ENCODE results near the gene RNF13. TPM values are rescaled to one million over a fixed set of nuclear protein-coding genes. Genes with fewer than 3 reads are reported as not detected.

The RNF13 gene
- total and polyA plus RNA-seq, 2 donors (not counting 3 experiments of a cell fraction or from before 2014, with no cell fraction given): 16.4 to 27.1 TPM

- CTCF ChIA-PET: interaction anchor here (0.6 to 1.8 kb wide), 7 partner anchors 8 to 53 kb away, joined by 3 to 5 read pairs (median 4); no protein-coding TSS in a partner anchor
- no peak overlapping the region for H2AFZ ChIP-seq (ENCODE audit: low read depth, low read length)
- H4K20me1 ChIP-seq (replicated peaks; ENCODE audit: control insufficient read depth, extremely low read depth, insufficient read depth, low read length): no peaks in the 10 kb centered on the region
- H3K4me2 ChIP-seq (ENCODE audit: insufficient read depth, low read length): no peak overlapping the region
- H3K9ac ChIP-seq (replicated peaks; ENCODE audit: extremely low read depth, insufficient read depth, low read length): no peak overlapping the region
- intact Hi-C loops (cut with micrococcal nuclease) (no loop called here), dilution Hi-C loops (cut with MboI; ENCODE audit: extremely low pct_ligation_motif_present, low sequenced_read_pairs) (no loop called here)
- no peaks in the 10 kb centered on the region for H3K27me3 ChIP-seq (ENCODE audit: control insufficient read depth in 2 of 2, insufficient read depth in 2 of 2, low read length in 2 of 2)
- POLR2A ChIA-PET: no interaction called here
- no peaks in the 10 kb centered on the region for H3K4me1 ChIP-seq (ENCODE audit: control insufficient read depth, extremely low read depth, insufficient read depth, low read length)
- H3K4me3 ChIP-seq (replicated peaks in 1 of 3; ENCODE audit: insufficient read depth in 1 of 3, low read depth in 1 of 3, low read length in 3 of 3): no peak overlapping the region
- TF ChIP-seq GATA2 (IDR thresholded peaks at IDR 0.05; ENCODE audit: insufficient read depth, insufficient read length, low read depth, low read length) (no peak), MYC (IDR thresholded peaks at IDR 0.05; ENCODE audit: low read depth, low read length) (no peak), POLR2A (IDR thresholded peaks at IDR 0.05; ENCODE audit: low read depth, low read length) (no peak), POLR2AphosphoS5 (IDR thresholded peaks at IDR 0.05; ENCODE audit: insufficient read depth, low read depth, low read length) (no peak), JUN (IDR thresholded peaks at IDR 0.05; ENCODE audit: borderline replicate concordance, insufficient read depth, insufficient read length, low read depth) (no peak), EZH2 (IDR thresholded peaks at IDR 0.05; ENCODE audit: borderline replicate concordance, low read depth, low read length, severe bottlenecking) (no peak), MAX (IDR thresholded peaks at IDR 0.05; ENCODE audit: insufficient read depth, insufficient read length) (no peak), FOS (IDR thresholded peaks at IDR 0.05; ENCODE audit: borderline replicate concordance, insufficient read depth, low read length) (no peak), CTCF (IDR thresholded peaks at IDR 0.05; ENCODE audit: extremely low read depth in 1 of 2, insufficient read depth in 1 of 2, low read depth in 1 of 2, low read length in 2 of 2) (no peak)
- DNase-seq (ENCODE audit: low read depth, low spot score) (no peak), FAIRE-seq (no peak)
- no peaks in the 10 kb centered on the region for H3K79me2 ChIP-seq (ENCODE audit: control insufficient read depth, insufficient read depth, low read length)
- H3K36me3 ChIP-seq (ENCODE audit: control insufficient read depth in 2 of 2, extremely low read depth in 1 of 2, insufficient read depth in 2 of 2, low read length in 2 of 2): no peaks in the 10 kb centered on the region
- no peaks in the 10 kb centered on the region for H3K9me3 ChIP-seq (replicated peaks; ENCODE audit: control insufficient read depth, insufficient read depth, low read length)
- BruUV-seq (replicated peaks): no TSS peak
- peaks cover 2% of the 10 kb centered on the region for H3K9me1 ChIP-seq (replicated peaks; ENCODE audit: control insufficient read depth, extremely low read depth, insufficient read depth, low read length)
- H3K27ac ChIP-seq (ENCODE audit: insufficient read depth, low read depth, low read length): no peak overlapping the region
Measured at GRCh38 chr3:149909923-149910322, 96.9 kb downstream of the RNF13 start.

All from endothelial cell of umbilical vein (primary cell).